Embryonic facial prominence (tissue), 1 donor: ENCODE data around the gene GLIS1.

ENCODE experiments used
- DNase-seq: peaks from one replicate; pipeline ENCODE4 v3.0.0-alpha.2; 2016; ENCODE audit errors: extremely low spot score

The GLIS1 gene

DNA sequence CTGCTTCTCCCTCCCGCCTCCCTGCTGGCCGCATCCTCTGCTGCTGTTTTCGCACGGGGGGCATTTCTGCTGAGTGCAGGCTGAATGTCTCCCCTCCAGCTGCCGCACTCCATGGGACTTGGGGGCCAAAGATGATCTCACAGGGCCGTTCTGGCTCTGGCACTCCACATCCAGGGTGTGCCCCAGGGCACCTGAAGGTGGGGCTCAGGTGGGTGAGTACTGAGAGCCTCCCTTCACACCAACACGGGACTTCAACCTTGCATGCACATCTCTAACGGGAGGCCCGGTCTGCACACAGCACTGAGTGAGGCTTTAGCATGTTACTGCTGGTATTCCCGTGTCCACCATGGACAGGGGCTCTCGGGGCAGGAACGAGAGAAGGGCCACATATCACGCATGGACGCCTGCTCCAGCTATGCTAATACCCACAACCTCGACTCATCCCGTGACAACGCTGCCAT lies 190.9 kb downstream of the GLIS1 start:
- no peak for DNase-seq

DNA sequence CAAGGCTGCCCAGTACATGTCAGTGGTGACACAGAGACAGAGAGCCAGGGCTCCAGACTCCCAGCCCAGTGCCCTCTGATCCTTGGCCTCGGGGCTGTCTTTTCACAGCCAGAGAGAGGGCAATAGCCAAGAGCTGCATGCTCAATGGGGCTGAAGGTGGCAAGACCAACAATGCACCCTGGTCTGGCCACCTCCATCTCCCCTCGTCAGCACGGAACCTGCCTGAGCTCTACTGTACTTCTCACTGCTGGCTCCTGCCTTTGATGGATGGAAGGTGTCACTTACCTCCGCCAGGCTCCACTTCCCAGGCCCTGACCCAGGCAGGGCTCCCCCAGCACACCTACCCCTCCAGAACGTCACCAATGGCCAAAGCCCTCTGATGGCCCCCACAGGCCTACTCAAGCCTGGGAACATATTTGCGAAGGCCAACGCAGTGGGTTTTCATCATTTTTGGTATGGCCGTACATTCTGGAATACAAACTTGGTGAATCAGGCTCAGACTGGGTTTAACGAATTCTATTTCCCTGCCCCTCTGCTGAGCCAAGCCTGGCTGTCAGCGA lies 191.7 kb downstream of the GLIS1 start:
- DNase-seq: no peak

DNA sequence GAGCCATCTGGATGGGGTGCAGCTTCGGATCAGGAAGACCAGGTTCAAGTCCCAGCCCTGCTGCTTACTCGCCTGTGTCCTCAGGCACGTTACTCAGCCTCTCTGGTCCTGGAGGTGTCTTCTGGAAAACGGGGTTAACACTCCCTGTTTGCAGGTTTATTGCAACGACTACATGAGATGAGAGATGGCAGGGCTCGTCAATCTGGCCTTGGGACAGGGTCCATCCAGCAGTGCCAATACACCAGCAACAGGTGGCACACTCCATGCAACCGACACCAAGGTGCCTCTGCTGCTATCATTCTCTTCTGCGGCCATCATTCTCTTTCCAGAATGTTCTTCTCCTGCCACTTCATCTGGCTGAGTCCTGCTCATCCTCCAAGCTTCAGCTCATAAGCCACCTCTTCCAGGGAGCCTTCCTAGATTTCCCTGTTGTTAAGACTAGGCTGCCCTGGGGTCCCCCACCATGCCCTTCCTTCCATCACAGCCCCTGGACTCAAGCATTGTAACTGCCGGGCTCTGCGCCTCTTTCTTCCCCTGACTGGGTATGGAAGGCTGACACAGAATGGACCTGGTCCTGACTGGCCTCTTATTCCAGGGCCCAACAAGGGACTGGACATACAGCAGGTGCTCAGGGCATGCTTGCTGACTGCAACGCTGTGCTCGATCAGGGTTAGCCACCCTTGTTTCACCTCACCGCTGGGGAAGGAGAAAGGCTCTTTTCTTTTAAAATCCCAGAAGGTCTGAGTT lies 192.4 kb downstream of the GLIS1 start:
- no peak for DNase-seq

DNA sequence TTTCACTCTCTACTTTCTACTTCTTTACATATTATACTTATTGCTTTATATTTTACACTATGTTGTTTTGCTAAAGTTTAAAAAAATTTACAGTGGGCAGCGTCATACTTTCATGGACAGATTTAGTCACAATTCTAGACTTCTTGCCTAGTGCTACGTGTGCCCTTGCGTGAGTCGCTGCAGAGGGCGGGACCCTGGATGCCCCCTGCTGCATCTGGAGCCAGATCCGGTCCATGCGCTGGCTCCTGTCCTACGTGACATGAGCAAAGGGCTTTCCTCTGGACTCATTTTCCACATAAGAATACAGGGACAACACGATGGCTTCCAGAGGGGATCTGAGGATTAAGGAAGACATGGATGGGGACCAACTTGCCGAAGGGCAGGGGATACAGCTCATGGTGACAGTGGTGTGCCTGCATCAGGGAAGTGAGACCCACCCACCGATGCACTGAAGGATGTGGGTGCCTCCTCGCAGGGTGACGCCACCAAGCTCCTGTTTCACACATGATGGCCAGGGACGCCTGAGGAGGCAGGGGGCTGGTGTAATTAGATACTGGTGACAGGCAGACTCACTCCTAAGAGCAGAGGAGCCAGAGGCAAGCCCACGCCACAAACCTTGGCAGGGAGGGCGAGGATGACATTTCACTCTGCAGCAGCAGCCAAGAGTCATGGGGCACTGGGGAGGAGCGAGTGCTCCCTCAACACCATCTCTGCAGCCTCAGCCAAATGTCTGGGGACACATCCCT lies 193.1 kb downstream of the GLIS1 start:
- DNase-seq: no peak

DNA sequence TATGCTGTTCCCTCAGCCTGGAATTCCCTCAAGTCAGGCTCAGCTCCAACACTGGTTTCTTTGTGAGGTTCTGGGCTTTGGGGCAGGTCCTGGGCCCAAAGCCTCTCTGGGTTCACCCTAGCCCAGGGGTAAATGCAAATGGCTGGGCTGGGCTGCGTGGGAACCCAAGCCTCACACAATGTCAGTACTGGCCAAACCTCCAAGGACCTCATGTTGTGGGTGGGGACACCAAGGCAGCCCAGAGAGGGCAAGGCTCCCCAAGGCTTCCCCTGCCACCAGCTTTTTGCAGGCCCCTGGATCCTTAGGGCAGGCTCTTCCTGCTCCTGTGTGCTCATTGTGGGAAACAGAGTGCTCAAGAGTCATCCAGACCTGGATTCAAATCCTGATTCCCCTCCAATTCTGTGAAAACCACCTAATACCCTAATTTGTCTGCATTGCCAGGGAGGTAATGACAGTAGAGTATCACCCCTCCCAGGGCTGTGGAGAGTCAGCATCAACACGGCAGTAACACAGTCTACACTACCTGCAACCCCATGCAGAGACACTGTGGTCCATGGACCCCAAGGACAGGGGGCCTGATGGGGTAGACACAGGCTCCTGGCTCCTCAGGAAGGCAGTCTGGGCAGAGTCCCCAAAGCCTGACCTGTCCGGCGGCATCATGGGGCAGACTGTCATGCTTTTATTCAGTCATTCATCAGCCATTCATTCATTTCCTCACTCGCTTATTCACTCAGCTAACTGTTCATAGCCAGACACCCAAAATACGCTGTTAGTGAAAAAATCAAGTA lies 194.0 kb downstream of the GLIS1 start:
- no peak for DNase-seq

DNA sequence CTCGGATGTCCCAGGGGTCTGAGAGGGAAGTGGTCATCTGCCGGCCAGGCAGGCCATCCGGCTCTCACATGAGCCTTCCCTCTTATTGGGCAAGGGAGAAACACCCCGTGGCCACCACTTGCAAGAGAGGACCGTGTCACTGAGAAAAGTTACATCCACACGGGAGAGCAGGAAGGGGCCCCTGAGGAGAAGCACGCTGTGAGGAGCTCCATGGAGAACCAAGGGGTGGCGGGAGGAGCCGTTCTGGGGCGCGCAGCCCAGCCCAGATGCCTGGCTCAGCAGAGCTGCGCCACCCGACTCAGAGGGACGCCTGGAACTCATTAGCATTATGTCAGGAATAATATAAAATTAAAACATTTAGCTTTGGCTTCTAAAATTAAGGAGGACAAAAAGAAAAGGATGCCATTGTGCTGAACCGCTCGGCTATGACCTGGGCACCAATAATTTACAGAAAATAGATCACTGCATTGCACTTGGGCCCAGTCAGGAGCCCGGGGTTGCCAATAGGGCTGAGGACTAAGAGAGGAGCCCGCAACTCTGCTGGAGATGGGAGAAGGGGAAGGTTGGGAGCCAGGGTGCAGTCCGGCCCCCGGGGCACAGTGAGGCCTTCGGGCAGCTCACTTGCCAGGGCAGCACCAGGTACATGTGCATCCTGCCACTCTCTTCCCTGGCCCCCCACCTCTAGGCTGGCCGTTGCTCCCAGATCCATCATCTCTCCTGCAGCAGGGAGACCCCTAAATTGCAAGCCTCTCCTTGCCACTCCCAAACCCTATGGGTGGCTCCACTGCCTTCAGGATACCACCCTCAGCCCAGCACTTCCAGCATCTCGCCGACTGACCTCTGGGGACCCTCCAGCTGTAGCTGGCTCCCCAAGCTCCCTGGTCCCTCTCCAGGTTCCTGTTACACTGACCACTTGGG lies 194.9 kb downstream of the GLIS1 start:
- no peak for DNase-seq

DNA sequence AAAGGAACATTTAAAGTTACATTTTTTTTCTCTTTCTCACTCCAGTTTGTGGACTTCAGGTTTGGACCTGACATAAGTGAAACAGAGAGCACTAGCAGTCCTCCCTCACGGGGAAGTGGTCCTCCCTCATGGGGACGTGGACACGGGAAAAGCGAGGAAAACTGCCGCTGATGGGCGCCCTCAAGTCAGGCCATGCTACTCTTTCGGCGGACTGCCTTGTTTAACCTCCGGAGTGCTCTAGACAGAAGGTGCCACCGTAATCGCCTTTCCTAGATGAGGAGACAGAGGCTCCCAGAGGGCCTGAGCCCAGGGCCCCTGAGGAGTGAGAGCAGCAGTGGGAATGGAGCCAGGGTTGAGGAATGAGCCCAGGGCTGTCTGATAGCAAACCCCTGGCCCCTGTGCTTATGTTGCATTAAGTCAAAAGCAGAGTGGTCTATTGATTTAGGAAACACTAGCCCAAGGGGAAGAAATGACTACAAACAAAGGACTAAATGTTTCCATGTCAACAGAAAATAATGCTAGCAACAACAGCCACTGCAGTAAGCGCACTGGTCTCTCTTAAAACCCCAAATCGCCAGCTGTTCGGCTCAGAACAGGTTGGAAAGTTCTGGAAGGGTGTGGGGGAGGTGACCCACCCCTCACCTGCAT lies 195.7 kb downstream of the GLIS1 start:
- DNase-seq: no peak

DNA sequence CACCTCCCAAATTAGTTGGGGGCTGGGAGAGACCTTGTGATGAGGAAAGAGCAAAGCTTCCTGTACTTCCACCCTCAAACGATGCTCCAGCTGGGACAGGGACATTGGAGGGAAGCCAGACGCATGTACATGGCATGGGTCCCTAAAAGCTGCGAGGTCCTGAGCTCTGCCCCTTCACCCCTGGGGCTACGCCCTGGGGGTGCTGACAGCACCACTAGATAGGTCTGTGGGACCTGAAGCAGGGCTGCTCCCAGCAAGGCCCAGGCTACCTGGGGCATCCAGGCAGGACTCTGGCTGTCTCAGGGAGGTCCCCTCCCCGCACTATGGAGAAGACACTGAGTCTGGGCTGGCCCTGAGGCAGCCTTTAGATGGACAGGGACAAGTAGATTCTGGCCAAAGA lies 196.4 kb downstream of the GLIS1 start:
- DNase-seq: no peak

DNA sequence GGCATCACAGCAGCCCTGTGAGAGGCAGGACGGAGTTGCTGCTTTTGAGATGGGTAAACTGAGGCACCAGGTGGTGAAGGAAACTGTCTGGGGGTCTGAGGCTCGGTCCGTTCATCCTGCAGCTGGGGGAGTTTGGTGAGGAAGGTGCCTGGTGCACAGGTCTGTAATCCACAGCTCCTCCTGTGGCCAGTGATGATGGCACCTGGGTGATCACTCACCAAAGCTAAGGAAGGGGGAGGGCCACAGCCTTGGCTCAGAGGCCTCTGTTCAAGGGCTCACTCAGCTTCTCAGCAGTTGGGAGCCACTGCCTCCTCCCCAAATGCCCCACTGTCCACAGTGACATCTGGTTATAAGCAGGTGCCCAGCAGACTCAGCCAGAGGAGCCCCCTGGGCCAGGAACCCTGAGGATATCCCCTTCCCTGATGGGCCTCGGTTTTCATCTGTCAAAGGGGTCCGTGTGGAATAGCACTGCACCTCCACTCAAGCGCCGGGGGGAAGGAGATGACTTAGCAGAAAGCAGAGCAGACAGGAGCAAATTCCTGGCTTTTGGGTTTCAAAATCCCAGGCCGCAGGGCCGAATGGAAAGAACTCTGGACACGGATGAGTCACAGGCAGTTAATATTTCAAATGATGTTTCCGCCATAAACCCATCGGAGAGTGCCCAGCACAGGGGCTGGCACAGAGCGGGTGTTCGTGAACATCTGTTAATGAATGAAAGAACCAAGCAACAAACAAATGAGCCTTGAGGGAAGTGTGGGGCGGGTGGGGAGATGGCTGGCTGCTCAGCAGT lies 197.0 kb downstream of the GLIS1 start:
- DNase-seq: no peak

DNA sequence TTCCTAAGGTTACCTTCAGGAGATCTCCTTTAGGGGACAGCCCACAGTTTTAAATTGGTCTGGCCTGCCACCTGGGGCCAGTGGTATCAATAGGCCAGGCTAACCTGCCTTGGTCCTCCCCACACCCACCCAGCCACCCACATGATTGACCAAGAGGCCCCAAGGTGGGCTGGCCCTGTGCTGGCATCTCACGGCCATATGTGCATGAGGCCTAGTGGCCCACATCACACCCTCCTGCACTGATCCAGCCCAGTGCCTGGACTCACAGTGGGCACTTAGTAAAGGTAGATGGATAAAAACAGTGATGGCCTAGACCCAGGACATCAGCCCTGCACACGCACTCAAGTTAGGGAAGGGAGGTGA lies 197.7 kb downstream of the GLIS1 start:
- DNase-seq: no peak

DNA sequence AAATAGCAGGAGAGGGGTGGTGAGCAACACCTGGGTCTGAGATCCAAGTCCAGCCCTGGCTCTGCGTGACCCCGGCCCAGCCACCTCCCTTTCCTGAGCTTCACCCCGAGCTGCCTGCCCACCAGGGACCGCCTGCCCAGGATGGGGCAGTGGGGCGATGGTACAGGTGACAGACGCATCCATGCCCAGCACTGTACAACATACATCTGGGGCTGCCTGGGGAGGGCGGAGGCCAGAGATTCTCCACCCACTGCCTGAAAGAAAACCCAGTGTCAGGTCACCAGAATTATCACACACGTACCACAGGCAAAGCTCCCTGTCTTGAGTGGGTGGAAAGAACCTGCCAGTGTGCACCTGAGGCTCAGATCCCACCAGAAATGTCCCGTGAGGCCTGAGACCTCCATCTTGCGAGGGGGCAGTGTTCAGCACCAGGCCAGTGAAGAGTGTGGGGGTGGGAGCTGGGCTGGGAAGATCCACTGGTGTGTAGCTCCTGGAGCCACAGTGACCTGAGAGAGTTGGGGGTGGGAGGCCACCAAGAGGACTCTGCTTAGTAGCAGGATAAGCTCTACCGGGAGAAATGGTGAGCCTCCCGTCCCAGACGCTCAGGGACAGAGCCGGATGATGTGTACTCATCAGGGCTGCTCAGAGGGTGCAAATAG lies 198.2 kb downstream of the GLIS1 start:
- DNase-seq: no peak

DNA sequence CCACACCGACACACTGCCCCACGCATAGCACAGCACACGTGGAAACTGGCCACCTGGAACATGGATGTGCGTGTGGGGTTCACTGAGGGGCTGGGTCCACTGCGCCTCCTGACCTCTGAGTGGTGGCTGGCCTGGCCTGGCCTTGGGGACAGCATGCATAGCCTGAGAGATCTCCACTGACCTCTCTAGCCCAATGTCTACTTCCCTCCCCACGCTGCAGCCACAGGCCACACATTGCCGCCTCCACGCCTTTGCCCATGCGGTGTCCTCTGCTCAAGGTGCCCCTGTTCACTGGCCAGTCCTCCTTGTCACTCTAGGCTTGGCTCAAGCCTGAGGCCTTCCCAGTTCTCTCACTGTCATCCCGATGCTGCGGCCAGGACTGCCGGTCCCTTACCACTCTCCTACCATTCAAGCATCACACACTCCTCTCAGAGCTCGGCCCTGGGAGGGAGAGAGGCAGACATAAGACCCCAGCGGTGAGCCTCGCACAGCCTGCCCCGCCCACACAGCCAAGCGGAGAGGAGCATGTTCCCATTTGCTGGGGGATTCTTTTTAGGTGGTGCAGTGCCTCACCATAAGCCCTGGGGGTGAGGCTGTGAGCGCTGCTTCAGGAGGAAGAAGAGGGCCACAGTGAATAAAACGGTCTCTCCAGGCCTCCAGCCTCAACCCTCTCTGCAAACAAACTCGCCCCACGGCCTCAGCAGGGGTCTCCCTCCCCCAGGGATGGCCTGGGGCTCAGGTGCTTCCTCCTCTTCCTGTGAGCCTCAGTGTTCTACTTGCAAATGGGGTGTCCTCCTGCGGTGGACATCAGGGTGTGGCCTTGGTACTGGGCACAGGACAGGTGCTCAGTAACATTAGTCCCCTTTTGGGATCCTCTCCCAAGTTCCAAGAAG lies 199.0 kb downstream of the GLIS1 start:
- DNase-seq: no peak

DNA sequence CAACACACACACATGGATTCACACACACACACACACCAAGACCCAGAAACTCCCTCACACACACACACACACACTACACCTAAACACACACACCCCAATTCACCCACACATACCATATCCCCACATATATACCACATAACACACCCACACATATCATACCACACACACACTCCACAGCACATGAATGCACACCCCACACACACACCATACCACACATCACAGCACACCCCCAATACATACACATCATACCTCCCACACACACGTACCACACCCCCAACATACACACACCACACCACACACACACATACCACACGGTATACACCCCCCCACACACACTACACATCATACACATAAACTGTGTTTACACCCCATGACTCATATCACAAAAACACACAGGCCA lies 199.7 kb downstream of the GLIS1 start:
- no peak for DNase-seq

DNA sequence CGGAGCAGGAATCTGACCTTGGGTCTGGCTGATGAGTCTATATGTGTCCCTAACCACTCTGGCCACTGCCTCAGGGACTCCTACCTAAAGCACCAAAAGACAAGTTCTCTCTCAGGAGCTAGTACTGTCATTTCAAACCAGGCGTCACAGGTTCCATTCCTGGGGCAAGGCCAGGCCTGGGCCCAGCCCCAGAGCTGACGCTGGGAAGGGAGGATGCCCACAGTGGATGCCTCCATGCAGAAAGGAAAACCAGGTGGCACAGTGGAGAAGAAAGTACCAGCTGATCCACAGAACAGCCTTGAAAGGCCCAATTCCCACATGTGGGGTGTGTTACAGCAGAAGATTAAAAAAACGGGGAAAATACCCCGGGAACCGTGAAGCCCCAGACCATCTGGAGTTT lies 202.4 kb downstream of the GLIS1 start:
- DNase-seq: no peak

DNA sequence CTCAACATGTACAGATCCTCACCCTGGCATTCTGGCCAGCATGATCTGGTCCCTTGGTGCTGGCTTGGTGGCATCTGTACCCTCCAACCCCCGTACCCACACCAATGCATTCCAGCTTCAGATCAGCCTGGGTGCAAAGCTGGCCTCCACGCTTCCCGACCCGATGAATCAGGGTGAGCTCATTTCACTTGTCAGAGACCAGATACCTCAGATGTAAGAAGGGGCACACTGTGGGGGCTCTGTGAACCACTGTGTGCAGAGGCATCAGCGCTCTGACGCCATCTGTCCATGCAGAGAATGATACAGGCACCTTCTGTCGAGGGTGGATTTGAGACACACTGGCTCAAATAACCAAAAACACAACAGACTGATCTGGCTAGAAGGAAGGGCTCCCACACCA lies 203.1 kb downstream of the GLIS1 start:
- no peak for DNase-seq

DNA sequence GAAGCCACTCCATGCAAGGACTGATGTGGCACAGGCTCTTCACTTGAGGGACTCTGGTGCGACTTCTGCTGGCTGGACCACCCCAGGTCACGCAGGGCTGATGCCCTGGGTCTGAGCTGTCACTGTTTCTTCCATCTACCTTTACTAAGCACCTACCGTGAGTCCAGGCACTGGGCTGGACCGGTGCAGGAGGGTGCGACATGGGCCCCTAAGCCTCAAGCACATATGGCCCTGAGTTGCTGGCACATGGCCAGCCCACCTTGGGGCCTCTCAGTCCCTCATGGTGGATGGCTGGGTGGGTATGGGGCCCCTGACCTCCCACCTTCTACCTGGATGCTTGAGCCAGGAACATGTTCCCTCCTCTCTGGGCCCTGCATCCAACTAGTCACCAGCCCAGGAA lies 203.7 kb downstream of the GLIS1 start:
- no peak for DNase-seq

DNA sequence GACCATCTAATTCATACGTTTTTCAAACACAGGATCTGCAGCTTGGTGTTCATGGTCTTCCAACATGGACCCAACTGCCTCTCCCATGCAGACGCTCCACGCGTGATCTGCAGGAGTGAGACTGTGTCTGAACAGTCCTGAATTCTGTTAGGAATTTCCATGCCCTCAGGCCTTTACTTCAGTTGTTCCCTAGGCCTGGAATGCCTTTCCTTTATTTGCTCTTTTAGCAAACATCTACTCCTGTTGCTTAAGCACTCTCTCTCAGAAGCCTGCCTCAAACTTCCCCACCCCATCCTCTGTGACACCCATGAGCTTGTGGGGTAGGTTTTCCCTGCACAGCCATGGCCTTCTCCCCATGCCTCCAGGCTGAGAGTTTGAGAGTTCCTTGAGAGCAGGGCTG lies 206.1 kb downstream of the GLIS1 start:
- no peak for DNase-seq

DNA sequence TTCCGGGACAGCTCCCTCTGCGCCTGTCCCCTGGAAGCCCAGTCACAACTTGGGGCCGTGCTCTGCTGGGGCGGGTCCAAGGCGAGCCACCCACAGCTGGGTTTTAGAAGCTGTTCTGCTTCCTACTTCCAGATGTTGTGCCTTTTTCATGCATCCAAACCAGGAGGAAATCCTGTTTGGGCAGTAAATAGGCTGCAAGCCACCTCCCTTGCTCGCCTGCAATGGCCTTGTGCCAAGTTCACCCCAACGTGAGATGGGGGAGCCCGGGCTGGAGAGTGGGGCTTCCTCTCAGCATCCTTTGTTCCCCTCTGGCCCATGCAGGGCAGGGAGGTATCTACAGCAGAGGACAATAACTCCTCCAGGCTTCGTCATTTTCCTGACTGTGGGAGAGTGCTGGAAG lies 206.6 kb downstream of the GLIS1 start:
- no peak for DNase-seq
